LNCaP clone FGC (cell line): ENCODE data around the gene TPSD1.
"Not testable (repeated sequence)": the region's sequence is repeated elsewhere in the genome, so short reads cannot be mapped to it uniquely, and the experiment has no call there.

Experiments
- DNase-seq: peaks from one replicate; pipeline ENCODE4 v3.0.0-alpha.2; 2011; ENCODE audit warnings: low read depth
- H3K4me3 ChIP-seq: 2 replicates; pipeline ENCODE4 v1.5.1; 2011; ENCODE audit warnings: mild to moderate bottlenecking, low read depth, low read length, control low read depth
- TF ChIP-seq, protein P1 (sequence below): IDR thresholded peaks from 2 replicates; pipeline ENCODE4 v1.5.1; 2012; ENCODE audit warnings: mild to moderate bottlenecking; ENCODE audit not compliant: control insufficient read depth, insufficient read depth; ENCODE audit errors: extremely low read depth

Gene TPSD1

DNA sequence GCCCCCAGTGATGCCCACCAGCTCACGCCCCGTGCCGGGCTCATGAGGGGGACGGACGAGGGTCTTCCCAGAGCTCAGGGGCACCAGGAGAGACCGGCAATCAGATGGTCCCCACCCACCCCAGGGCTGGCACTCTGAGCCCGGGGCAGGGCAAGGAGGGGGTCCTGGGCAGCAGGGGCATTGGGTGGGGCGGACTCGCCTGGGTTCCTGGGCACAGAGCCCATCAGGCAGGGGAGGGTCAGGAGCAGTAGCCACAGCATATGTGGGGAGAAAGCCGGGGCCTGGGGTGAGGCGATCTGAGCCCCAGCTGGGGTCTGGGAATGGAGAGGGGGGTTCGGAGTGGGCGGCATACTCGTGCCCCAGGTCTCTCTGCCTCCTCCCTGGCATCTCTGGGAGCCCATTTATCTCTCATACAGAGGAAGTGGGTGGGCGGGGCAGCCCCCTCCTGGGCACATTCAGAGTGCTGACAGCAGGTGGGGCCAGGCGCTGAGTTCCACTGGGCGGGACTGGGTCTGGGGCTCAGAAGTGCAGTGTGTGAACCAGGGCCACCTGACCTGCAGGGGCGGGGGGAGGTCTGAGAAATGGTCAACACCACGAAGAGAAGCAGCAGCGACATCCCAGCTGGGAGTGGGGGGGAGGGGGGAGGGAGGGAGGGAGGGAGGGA, 33.1 kb downstream of the TPSD1 start:
- no peak overlapping the region for H3K4me3 ChIP-seq
- DNase-seq, result no peak
- TF ChIP-seq, protein P1, sequence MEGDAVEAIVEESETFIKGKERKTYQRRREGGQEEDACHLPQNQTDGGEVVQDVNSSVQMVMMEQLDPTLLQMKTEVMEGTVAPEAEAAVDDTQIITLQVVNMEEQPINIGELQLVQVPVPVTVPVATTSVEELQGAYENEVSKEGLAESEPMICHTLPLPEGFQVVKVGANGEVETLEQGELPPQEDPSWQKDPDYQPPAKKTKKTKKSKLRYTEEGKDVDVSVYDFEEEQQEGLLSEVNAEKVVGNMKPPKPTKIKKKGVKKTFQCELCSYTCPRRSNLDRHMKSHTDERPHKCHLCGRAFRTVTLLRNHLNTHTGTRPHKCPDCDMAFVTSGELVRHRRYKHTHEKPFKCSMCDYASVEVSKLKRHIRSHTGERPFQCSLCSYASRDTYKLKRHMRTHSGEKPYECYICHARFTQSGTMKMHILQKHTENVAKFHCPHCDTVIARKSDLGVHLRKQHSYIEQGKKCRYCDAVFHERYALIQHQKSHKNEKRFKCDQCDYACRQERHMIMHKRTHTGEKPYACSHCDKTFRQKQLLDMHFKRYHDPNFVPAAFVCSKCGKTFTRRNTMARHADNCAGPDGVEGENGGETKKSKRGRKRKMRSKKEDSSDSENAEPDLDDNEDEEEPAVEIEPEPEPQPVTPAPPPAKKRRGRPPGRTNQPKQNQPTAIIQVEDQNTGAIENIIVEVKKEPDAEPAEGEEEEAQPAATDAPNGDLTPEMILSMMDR, result no peak

DNA sequence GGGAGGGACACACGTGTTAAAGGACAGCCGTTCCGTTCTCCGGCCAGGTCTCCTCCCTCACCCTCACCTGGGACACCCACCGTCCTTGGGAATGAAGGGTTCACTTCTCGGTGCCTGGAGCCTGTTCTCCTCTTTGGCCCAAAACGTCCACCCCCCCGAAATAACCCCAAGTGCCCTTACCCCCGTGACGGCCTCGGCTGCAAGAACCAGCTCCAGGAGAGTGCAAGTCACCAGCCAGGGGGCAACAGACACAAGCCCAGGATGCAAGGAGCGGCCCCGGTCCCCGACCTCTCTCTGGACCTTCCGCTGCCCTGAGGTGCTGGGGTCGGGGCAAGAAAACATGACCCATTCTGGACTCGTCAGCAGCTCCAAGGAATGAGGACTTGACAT, 33.6 kb downstream of the TPSD1 start:
- H3K4me3 ChIP-seq, result no peak overlapping the region
- no peak for DNase-seq
- TF ChIP-seq, protein P1, result no peak

DNA sequence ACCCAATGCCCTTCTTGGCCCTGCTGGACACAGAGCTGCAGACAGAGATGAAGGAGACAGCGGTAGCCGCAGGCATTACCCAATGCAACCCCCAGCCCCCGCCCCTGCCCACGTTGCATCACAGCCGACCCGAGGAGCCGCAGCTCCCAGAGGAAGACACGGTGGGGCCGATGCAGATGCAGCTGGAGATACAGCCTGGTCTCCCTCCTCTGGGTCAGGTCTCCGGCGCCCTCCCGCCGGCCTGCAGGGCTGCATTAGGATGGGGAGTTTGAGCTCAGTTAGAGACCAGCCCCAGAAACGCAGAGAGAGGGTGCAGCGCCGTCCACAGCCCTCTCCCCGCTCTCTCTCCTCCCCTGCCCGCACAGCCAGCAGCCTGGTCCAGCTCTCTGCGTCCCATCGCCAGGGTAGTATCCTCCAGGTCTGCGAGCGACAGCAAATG, 34.2 kb downstream of the TPSD1 start:
- H3K4me3 ChIP-seq, result no peak overlapping the region
- no peak for DNase-seq
- TF ChIP-seq, protein P1, result no peak

GRCh38 chr16:1290860-1291575, 35.1 kb downstream of the TPSD1 start:
- no peak for DNase-seq
- TF ChIP-seq, protein P1, result no peak
- no peak overlapping the region for H3K4me3 ChIP-seq

DNA sequence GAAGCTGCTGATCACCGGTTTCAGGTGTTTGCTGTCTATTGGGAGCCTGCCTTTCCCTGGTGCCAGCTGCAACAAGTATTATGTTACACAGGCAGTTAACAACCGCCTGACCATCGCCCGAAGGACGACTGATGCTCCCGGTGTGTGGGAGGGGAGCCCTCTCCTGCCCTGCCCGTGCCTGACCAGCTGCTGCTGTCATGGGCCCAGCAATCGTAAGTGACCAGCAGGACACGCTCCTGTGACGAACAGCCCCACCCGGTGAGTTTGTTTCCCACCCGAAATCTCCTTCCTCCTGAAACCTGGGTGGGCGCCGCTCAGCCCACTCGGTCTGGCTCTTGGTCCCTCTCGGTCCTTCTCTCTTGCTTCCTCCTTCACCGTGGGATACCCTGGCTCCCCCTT, 35.7 kb downstream of the TPSD1 start:
- TF ChIP-seq, protein P1, result no peak
- H3K4me3 ChIP-seq, result no peak overlapping the region
- DNase-seq, result no peak

DNA sequence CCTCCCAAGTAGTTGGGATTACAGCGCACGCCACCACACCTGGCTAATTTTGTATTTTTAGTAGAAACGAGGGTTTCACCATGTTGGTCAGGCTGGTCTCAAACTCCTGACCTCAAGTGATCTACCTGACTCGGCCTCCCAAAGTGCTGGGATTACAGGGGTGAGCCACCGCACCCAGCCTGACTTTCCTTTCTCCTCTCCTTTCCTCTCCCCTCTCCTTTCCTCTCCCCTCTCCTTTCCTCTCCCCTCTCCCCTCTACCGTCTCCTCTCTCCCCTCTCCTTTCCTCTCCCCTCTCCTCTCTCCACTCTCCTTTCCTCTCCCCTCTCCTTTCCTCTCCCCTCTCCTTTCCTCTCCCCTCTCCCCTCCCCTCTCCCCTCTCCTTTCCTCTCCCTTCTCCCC, 36.3 kb downstream of the TPSD1 start:
- H3K4me3 ChIP-seq, DNase-seq: not testable (repeated sequence)

GRCh38 chr16:1292808-1293207, 36.9 kb downstream of the TPSD1 start:
- not testable (repeated sequence) for H3K4me3 ChIP-seq, DNase-seq
